ENCODE results near the gene EFNA5.

DNA sequence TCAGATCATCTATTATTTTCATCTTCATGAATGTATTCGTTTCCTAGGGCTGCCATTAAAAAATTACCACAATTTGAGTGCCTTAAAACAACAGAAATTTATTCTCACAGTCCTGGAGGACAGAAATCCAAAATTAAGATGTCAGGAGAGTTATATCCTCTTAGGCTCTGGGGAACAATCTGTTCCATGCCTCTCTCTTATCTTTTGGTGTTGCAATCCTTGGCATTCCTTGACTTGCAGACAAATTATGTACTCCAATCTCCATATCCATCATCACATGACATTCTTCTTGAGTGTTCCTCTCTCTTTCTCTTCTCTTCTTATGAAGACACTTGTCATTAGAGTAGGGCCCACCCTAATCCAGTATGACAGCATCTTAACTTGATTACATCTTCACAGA, 339.4 kb downstream of the EFNA5 start:
- TF ChIP-seq POLR2A (IDR thresholded peaks at IDR 0.05; ENCODE audit: low read length), result no peak
- no peak for TF ChIP-seq GATA1 (IDR thresholded peaks at IDR 0.05; ENCODE audit: low read depth, low read length)

All from erythroblast (primary cell).